ENCODE measurements around the gene MTIF3.
A peak's percentile ranks its signal among the peaks of the same experiment; 100 is the strongest.

The MTIF3 gene

DNA sequence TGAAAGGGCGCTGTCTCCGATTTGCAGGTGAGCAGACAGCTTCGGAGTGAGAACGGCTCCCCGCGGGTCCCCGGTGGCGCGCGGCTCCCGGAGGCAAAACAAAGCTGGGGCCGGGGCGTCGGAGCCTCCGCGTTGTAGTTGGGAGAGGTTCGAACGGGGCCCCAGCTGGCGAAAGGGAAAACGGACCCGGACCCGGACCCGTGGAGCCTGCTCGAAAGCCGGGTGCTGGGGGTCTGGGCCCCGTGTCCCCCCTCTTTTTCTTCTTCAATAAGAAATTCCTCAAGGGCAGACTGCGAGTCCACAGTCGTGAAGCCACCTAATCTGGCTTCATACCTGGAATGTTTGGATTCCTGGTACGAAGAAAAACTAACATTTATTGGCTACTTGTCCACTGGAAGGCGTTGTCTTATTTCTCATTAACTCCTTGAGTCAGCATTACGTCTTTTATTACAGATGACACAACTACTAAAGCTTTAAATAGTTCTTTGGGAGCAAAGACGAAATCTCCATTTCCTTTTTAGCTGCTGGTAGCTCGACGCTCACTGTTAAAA, 632 bp upstream of the MTIF3 start:
- DNase-seq, result peak; percentile 46

DNA sequence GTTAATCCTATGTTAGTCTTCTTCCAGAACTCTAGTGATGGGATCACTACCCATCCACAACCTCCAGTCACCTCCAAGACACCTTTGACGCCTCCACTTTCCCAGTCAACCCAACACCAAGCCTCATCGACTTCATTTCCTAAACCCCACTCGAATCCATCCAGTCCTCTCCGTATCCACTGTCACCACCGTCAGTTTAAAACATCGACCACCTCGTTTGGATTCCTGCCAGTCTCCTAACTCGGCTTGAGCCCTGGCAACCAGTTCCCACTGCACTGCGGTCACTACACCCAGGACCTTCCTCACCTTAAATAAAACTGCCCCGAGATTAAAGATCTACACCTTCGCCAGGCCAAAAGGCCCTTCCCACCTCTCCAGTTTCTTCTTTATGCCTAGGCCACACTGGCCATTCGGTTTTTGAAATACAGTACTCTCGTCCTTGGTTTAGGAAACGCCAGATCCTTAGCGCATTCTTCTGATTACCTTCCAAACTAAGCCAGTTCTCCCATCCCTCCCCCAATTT, 1.2 kb downstream of the MTIF3 start:
- no peak for DNase-seq

DNA sequence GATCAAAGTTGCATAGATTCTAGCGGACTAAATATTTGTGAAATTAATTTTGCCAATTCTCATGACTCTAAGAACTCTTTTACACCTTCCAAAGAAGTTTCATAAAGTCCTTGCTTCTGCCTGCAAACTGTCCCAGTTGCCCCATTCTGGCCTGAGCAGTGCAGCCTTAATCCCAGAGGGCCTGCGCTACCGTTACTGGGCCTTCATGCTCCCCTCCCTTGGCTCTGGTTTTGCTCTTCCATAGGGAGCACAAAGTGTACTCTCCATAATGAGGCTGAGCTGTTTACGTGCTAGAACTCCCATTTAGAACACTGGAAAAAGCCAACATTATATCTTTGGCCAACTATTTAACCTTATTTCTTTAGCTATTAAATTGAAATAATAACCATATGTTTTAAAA, 2.1 kb downstream of the MTIF3 start:
- DNase-seq, result no peak

DNA sequence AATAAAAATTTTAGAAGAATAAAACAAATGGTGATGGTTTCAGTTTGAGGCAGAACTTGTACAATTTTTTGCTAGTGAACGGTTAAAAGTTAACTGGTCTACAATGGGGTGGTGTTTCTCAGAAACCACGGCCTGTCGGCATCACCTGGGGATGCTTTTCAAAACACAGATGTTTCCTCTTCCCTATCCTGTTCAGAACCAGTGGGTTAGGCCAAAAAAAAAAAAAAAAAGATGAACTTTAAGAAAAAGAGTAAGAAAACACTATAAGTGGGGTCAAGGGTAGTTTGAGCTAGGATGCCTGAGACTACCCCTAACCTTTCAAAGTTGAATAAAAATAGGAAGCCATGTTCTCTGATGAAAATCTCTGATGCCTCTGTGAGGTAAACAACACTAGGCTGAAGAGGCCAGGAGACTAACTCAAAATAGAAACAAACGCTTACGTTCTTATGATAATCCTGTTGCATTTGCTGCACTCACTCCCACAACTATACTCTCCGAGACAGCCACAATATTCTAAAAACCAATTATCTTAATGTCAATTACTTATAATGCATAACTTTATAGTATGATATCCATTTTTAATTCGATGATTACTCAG, 3.3 kb downstream of the MTIF3 start:
- DNase-seq, result no peak

DNA sequence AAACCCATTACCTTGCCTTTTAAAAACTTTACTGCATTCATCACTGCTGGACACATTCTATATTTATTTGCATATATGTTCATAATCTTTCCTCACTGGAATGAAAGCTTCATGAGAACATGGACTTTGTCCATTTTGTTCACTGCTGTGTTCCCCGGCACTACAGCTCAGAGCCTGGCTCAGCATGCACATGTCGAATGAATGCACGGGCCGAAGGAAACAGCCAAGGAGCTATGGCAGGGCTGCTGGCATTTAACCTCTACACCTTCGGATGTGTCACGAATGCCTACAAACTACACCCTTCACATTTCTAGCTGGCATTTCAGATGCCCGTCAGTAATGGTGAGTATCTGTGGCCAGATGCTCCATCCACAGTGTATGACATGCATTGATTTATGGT, 7.6 kb downstream of the MTIF3 start:
- no peak for DNase-seq

DNA sequence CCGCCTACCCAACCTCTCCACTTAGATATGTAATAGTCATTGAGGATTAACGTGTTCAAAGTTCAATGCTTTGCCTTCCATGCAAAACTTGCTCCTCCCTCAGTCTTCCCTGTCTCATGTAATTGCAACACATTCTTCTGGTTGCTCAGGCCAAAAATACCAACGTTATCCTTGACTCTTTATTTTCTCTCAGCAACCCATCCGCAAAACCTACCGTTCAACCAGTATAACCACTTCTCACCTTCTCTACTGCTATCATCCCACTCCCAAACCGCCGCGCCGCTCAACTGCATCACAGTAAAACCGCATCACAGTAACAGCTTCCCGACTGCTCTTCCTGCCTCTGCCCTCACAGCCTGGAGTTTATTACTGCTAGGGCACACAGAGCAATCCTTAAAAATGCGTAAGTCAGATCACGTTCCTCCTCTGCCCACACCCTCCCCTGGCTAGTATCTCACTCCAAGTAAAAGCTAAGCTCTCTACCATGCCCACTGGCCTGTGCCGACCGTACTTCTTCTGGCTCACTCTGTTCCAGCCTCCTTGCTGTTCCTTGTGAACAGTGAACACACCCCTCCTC, 8.2 kb downstream of the MTIF3 start:
- no peak for DNase-seq

DNA sequence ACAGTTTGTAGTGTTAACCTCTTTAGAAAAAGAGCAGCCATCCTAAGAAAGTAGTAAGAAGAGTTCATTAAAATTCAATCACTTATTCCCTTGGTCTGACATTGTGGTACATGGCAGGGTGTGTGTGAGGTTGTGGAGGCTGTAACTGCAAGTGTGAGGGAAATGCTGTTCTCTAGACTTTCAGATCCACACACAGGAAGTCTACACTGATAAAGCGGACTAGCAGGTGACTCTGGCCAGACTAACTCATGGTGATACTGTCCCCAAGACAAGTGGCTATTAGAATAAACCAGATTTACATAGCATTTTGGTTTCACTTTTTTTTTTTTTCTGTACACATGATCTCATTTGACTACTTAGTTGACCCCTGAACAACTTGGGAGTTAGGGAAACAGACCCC, 10.0 kb downstream of the MTIF3 start:
- no peak for DNase-seq

DNA sequence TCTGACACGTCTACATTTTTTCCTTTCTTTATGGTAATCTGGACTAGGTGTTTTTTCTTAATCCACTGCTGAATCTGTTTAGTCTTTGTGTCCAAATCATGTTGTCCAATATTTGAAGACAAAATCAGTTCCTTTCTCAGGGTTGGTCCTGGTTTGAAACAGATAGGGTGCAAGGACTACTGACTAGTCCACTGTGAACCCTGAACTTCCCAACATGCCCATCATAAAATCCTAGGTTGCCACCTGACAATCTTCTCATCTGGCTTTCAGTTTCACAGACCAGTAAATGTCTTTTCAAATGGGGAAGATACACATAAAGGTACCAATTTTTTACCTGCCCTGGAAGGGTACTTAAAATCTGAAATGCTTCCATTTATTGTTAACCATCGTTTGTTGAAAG, 13.2 kb downstream of the MTIF3 start:
- DNase-seq, result no peak

DNA sequence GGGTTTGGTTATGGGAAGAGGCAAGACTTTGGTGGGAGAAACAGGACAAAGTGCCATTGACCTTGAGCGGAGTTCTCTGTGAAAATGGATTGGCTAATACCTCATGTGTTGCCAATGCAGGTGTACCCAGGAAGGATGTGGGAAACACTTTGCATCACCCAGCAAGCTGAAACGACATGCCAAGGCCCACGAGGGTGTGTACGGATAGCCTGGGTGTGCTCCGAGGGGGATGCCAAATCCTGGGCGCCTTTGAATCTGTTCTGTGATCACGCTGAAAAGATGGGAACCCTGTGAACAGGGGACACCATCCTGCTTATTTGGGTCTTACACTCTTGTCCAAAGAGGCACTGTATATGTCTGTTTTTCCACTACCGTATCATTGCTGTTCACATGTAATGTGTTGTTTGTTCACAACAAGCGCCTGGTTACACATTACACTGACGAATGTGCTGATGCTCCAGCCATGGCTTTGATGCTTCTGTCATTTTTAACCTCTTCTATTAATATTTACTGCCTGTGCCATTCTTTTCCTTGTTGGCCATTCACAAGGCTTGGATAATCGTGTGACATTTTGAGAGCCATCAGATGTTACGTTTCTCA, 17.7 kb downstream of the MTIF3 start:
- no peak for DNase-seq

DNA sequence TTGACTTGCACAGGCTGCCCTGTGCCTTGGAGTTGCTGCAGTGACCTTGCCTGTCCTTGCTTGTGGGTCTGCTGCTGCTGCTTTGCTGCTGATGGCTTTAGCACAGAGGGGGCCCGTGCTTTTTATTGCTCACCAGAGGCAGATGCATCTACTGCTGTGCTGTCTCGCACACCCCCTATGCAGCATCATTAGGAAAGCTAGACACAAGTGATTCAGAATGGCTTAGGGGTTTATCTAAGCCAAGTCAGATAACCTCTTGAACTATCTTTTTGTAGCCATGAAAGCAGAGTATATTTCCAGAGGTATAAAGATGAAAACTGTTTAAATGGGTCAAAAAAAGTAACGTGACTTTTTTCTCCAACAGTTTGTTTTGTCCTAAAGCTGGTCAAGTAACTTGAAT, 18.2 kb downstream of the MTIF3 start:
- no peak for DNase-seq

DNA sequence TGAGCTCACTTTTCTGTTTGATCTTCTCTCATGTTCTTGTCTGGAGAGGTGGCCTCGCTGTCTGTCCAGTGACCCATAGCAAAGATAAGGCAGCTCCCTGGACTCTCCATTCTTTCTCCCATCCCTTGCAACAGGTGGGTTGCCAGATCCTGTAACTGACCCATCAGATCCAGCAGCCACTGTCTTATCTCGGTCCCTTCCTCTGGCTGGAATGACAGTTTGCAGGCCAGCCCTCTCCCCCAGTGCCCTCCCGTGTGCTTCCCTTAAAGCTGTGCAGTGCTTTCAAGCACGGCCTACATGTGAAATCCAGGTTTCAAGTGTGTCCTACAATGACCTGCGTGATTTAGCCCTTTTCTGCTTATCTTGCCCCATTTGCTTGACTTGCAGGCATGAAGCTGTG, 22.2 kb downstream of the MTIF3 start:
- DNase-seq, result no peak

DNA sequence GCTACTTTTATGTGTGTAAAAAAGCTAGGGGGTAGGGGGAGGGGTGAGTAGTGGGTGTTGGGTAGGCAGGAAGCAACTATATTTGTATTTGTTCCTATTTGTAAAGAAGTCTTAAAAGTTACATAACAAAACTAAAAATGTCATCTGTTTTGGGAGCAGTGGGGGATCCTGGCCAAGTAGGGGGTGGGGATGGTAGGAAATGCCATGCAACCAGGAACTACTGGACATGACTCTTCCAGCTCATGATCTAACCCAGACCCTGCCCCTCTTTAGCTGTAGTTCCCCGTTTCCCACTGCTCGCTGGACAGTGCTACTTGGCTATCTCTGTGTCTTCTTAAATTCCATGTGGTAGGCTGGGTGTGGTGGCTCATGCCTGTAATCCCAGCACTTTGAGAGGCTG, 22.7 kb downstream of the MTIF3 start:
- DNase-seq, result no peak

DNA sequence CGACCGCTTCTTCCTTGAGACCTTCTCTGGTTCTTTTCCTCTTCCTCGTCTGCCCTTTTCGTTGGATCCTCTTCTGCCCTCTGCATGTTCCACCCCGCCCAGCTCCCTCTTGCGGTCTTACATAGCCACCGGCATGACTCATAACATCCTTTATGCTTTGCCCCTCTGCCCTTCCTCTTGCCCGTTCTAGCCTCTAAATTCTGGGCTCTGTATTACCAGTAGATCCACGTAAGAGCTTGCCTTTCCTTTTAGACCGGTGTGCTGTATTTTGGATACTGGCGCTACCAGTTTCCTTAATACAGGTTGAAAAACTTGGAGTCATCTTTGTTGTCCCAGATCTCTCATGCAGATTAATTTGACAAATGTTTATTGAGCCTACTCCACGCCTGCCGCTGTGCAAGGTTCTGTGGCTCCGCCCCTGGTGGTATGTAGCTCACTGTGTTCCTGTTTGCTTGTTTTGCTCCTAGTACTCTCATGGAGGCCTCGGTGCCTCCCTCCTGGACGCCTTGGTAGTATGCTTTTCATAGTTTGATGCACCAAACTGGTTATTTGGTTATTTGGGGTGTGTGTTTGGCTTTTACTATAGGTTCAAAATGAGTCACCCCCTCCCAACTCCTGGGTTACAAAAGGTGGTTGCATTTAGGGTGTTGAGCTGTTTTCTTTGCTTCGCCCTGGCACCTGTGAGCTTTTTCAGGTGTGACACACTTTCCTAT, 24.3 kb downstream of the MTIF3 start:
- DNase-seq, result peak; percentile 71

DNA sequence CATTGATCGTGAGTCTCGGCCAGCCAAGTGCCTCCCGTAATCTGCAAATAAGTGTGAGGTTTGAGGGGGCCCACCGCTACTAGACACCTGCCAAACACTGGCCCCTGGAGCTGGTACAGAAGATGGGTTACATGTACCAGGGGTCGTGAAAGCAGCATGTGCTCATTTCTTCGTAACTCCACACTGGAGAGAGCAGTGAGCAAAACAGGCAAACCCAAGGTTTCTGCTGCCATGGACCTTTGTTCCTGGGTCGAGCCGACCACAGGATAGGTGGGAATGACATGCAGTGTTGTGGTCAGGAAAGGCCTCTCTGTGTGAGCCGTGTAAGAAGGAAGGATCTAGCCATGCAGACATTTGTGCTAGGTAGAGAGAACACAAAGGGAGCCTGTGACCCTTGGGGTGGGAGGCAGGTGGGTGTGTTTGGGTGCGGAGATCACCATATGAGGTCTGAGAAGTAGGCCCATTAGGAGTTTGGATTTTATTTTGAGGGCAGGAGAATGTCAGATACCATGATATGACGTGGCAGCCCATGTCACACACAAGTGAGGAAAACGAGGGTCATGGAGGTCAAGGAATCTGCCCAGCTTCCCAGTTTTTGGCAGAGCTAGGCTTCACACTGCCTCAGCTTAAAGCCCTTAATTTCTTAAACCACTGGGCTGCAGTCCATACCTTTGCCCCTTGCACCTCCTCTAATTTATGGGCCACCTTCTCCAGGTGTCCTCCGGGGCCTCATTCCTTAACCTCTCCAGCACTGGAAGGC, 25.0 kb downstream of the MTIF3 start:
- DNase-seq, result no peak

DNA sequence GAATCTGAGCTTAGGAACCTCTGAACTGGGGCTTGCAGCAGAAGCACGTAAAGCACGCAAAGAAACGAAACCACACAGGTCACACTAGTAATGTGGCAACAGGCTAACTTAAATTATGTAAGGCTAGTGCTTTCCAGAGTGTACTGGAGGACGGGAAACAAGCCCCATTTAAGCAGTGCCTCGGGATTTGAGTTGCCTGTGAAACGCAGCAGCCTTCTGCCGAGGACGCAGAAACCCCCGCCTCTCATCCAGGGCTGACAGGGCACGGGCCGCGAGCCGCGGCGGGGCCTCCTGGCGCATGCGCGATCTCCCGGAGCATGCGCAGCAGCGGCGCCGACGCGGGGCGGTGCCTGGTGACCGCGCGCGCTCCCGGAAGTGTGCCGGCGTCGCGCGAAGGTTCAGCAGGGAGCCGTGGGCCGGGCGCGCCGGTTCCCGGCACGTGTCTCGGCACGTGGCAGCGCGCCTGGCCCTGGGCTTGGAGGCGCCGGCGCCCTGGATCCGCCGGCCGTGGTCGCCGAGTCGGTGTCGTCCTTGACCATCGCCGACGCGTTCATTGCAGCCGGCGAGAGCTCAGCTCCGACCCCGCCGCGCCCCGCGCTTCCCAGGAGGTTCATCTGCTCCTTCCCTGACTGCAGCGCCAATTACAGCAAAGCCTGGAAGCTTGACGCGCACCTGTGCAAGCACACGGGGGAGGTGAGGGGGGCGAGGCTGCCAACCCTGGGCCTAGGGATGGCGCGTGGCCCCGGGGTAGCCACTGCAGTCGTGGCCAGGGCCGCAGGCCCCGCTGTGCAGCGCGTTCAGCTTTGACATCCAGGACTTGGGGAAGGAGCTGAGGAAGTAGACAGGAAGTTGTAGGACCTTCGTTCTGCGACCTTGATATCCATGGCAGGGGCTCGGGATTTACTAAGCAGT, 25.9 kb downstream of the MTIF3 start, which contains the start of gene GTF3A:
GTF3A (plus strand) TSS at position 374 of the 912 bp plus-strand sequence.
- peak; percentile 87 for DNase-seq

DNA sequence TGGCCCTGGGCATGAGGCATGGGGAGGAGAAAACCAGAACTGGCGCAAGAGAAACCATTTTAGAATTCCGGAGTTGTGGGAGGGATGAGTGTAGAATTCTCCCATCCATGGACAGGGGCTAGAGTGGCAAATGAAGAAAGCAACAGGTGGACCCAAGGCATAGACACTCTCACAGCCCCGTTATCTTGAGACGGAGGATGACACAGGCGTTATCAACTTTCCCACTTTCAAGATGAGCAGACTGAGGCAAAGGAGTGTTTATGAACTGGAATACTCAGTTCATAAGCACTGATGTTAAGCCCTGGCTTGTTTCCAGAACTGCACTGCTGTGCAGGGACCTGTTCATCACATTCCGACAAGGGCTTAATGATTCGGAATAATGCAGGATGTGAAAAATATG, 27.0 kb downstream of the MTIF3 start:
- DNase-seq, result no peak

DNA sequence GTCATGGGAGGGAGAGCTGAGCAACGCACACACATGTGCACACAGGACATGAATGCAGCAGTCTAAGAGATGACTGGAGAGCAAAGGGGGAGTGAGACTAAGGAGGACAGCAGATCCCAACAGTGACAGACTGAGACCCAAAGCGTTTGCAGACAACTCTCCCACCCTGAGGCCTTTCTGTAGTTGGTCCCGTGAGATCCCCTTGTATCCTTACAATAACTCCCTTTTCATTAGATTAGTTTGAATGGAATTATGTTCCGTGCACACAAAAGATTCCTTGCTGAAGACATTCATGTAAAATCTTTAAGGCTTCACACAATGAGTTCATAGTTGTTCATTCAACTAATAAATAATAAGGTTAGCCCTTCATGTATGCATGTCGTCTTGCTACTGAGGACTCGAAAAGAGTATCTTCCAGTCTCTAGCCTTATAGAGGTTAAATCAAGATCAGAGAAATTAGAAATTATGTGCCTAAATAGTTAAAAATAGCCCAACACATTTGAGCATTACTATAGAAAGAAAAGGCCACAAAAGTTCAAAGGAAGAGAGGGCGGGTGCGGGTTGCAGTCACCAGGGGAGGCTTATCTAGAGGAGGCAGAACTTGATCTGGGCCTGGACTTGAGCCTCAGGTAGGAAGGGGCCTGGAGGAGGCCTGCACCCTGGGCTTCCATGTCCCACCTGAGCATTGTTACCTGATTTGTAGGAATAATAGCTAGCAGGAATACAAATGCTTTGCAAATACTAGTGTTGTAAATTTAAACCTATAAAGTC, 29.1 kb downstream of the MTIF3 start:
- no peak for DNase-seq

DNA sequence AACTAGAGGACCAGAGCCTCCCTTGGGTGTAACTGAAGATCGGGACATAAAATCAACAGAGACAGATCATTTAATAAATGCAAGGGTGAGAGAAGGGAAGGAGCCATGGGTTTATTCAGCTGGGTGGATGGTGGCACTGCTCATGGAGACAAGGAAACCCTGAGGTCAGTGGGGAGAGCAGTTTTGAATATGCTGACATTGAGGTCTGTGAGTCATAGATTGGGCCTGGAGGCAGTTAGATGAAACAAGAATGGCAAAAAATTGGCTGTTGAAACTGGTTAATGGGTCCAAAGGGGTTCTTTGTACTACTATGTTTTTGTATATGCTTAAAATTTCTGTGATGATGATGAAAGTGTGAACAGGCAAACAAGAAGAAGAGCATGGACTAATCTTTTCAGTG, 31.0 kb downstream of the MTIF3 start:
- DNase-seq, result no peak

DNA sequence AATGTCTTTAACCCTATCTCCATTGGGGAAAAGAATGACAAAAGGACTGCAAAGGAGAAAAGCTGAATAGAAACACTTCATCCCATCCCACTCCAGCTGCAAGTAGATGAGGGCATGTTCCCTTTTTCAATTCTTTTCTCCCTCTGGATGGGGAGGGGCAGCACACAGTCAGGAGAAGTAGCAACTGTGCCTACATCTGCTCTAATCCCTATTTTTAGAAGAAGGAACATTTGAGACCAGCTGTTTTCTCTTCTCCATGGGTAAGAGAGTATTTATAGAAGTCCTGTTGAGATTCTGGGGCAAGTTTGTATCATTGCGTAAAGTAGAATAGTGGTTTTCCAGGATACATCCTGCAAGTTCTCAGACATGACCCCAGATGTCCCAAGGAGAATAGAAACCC, 35.2 kb downstream of the MTIF3 start:
- no peak for DNase-seq

DNA sequence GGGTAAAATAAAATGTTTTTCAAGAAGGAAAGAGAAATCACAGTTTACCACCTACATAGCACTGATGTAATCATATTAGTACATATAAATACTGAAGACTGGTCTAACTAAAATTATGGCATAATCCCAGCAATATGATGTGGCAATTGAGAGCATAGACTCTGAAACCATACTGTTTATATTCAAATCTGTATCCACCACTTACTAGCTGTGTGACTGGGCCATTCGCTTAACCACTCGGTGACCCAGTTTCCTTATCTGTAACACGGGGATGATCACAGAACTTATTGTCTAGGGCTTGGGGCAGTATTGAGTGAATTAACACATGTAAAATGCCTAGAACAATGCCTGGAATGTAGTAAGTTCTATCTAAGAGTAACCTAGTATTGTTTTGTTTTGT, 39.0 kb downstream of the MTIF3 start:
- DNase-seq, result no peak

DNA sequence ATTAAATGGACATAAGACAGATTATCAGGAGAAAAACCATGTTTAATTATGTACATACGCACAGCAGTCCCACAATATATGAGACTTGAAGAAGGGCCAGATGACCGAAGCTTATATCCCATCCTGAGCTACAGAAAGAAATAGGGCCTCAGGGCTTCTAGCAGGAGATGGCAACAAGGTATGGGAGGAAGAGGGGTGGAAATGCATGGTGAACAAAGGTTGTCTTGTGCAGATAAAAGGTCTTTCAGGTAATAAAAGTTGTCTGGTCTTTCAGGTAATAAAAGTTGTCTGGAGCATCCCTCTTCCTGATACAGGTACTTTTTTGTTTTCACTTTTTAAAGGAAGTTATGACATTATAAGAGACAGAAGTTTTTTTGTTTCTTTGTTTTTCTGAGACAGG, 41.4 kb downstream of the MTIF3 start:
- no peak for DNase-seq

Data from activated CD8-positive, alpha-beta memory T cell treated with anti-CD3 and anti-CD28 coated beads, Interleukin-2, amount 50 U/mL, for 4 hours (primary cell).